CD14-positive monocyte (primary cell): ENCODE results near the gene CNGB1. TPM values are rescaled to one million over a fixed set of nuclear protein-coding genes. Genes with fewer than 3 reads are reported as not detected.

Source experiments
- DNase-seq, 3 donors: peaks; one replicate each; pipeline ENCODE4 v3.0.0-alpha.2; 2011 to 2022
- H2AFZ ChIP-seq: 2 replicates; pipeline ENCODE4 v1.6.0; 2012; ENCODE audit warnings: mild to moderate bottlenecking, low read depth, low read length, inconsistent platforms; ENCODE audit not compliant: insufficient read depth, poor library complexity, severe bottlenecking
- H3K27ac ChIP-seq, 2 donors: 1 replicate in 1 of 2; 2 replicates in 1 of 2; pipeline ENCODE4 v1.5.1; 2012 to 2013; ENCODE audit warnings: low read length in 2 of 2, control low read depth in 1 of 2, inconsistent platforms in 1 of 2, low read depth in 1 of 2, mild to moderate bottlenecking in 1 of 2
- H3K27me3 ChIP-seq, 2 donors: one replicate each; pipeline versions ENCODE4 v1.6.0 to v1.6.1; 2011 to 2013; ENCODE audit warnings: low read length in 2 of 2; ENCODE audit not compliant: control insufficient read depth in 2 of 2, insufficient read depth in 2 of 2
- H3K36me3 ChIP-seq, 2 donors: replicated peaks in 1 of 2; 1 replicate in 1 of 2; 2 replicates in 1 of 2; pipeline versions ENCODE4 v1.5.1 to v1.6.1; 2012 to 2013; ENCODE audit warnings: low read length in 2 of 2, control low read depth in 1 of 2, inconsistent platforms in 1 of 2, mild to moderate bottlenecking in 1 of 2; ENCODE audit not compliant: insufficient read depth in 2 of 2, control insufficient read depth in 1 of 2
- H3K4me1 ChIP-seq, 2 donors: 1 replicate in 1 of 2; 2 replicates in 1 of 2; pipeline versions ENCODE4 v1.5.1 to v1.6.1; 2012 to 2013; ENCODE audit warnings: low read length in 2 of 2, control low read depth in 1 of 2, inconsistent platforms in 1 of 2, mild to moderate bottlenecking in 1 of 2, moderate library complexity in 1 of 2; ENCODE audit not compliant: insufficient read depth in 2 of 2, control insufficient read depth in 1 of 2
- H3K4me2 ChIP-seq: replicated peaks from 2 replicates; pipeline ENCODE3; 2012; ENCODE audit warnings: low read length, moderate library complexity, mild to moderate bottlenecking; ENCODE audit not compliant: poor library complexity, severe bottlenecking; ENCODE audit errors: extremely low read depth
- H3K4me3 ChIP-seq, 3 experiments: fragments of 200-600 bp in 1 of 3; sonication (generic) in 1 of 3; replicated peaks in 1 of 3; 1 replicate in 2 of 3; 2 replicates in 1 of 3; pipeline ENCODE4 v1.5.1; 2011 to 2013; ENCODE audit warnings: low read length in 3 of 3, mild to moderate bottlenecking in 3 of 3, control low read depth in 2 of 3, low read depth in 2 of 3, inconsistent platforms in 1 of 3, moderate library complexity in 1 of 3
- H3K79me2 ChIP-seq: 2 replicates; pipeline ENCODE4 v1.6.0; 2012; ENCODE audit warnings: mild to moderate bottlenecking, control low read depth, inconsistent platforms, low read length, moderate library complexity; ENCODE audit not compliant: insufficient read depth
- H3K9ac ChIP-seq: 2 replicates; pipeline ENCODE4 v1.6.0; 2017; ENCODE audit warnings: low read length, mild to moderate bottlenecking; ENCODE audit not compliant: insufficient read depth, poor library complexity, severe bottlenecking
- H3K9me3 ChIP-seq, 2 donors: replicated peaks in 1 of 2; 1 replicate in 1 of 2; 2 replicates in 1 of 2; pipeline versions ENCODE4 v1.5.1 to v1.6.1; 2012 to 2013; ENCODE audit warnings: low read length in 2 of 2, control low read depth in 1 of 2; ENCODE audit not compliant: control insufficient read depth in 1 of 2, insufficient read depth in 1 of 2
- H4K20me1 ChIP-seq: 2 replicates; pipeline ENCODE4 v1.6.0; 2012; ENCODE audit warnings: mild to moderate bottlenecking, low read length, control low read depth, moderate library complexity; ENCODE audit not compliant: insufficient read depth
- H3K27ac Mint-ChIP-seq, 7 donors: one replicate each; pipeline ENCODE4 v1.8.0; 2020; ENCODE audit warnings: mild to moderate bottlenecking in 7 of 7, mixed read lengths in 7 of 7, moderate library complexity in 6 of 7, inconsistent platforms in 2 of 7
- H3K27me3 Mint-ChIP-seq, 3 donors: one replicate each; pipeline ENCODE4 v1.8.0; 2021 to 2022; ENCODE audit warnings: low read depth in 3 of 3, mild to moderate bottlenecking in 3 of 3, mixed read lengths in 3 of 3, moderate library complexity in 3 of 3, inconsistent platforms in 1 of 3
- H3K36me3 Mint-ChIP-seq, 2 donors: one replicate each; pipeline ENCODE4 v1.8.0; 2020; ENCODE audit warnings: mixed read lengths in 2 of 2, inconsistent platforms in 1 of 2, mild to moderate bottlenecking in 1 of 2
- H3K4me1 Mint-ChIP-seq: one replicate; pipeline ENCODE4 v1.8.0; 2020; ENCODE audit warnings: mild to moderate bottlenecking, mixed read lengths
- H3K4me3 Mint-ChIP-seq, 2 donors: one replicate each; pipeline ENCODE4 v1.8.0; 2020; ENCODE audit warnings: mild to moderate bottlenecking in 2 of 2, mixed read lengths in 2 of 2, moderate library complexity in 1 of 2
- H3K9me3 Mint-ChIP-seq, 7 donors: one replicate each; pipeline ENCODE4 v1.8.0; 2020 to 2022; ENCODE audit warnings: mixed read lengths in 7 of 7, mild to moderate bottlenecking in 6 of 7, moderate library complexity in 6 of 7, inconsistent platforms in 2 of 7
- WGBS: methylation state at CpG from one replicate; pipeline ENCODE4 v1.1.5; 2013; ENCODE audit warnings: missing lambda C conversion rate; ENCODE audit not compliant: insufficient coverage; 5-methylcytosine and 5-hydroxymethylcytosine counted together
- intact Hi-C, 2 donors: fragments of 100-400 bp; cut with micrococcal nuclease; formaldehyde crosslinking; loops; one replicate each; pipeline versions ENCODE4 v1.15.0 to v1.15.1; 2023
- polyA plus RNA-seq, 3 donors: library from polyadenylated mRNA; depleted of rRNA in 1 of 3; unstranded in 2 of 3; stranded (reverse) in 1 of 3; fragments of 300-500 nt in 2 of 3; fragments of >200 nt in 1 of 3; fragmentation: Illumina TruSeq in 2 of 3; gene quantifications; 1 replicate in 2 of 3; 2 replicates in 1 of 3; pipeline ENCODE4 v1.2.3, GENCODE V29; 2012 to 2021
- TF ChIP-seq, protein P1 (sequence below): fragments of 200-600 bp; IDR thresholded peaks from one replicate; pipeline ENCODE4 v1.8.0; 2022; ENCODE audit warnings: antibody characterized with exemption, mild to moderate bottlenecking

The CNGB1 gene
- polyA plus RNA-seq, 3 donors: not detected

GRCh38 chr16:57844416-57845030, 126.4 kb downstream of the CNGB1 start:
- no peaks in the 10 kb centered on the region for H3K36me3 ChIP-seq
- H3K4me3 ChIP-seq: no peak overlapping the region
- no peak overlapping the region for H3K27ac ChIP-seq
- H2AFZ ChIP-seq: no peak overlapping the region
- H3K9ac ChIP-seq: no peak overlapping the region
- no peaks in the 10 kb centered on the region for H3K79me2 ChIP-seq
- 96% methylated on average over 7 of the region's 10 CpGs for WGBS
- TF ChIP-seq, protein P1, sequence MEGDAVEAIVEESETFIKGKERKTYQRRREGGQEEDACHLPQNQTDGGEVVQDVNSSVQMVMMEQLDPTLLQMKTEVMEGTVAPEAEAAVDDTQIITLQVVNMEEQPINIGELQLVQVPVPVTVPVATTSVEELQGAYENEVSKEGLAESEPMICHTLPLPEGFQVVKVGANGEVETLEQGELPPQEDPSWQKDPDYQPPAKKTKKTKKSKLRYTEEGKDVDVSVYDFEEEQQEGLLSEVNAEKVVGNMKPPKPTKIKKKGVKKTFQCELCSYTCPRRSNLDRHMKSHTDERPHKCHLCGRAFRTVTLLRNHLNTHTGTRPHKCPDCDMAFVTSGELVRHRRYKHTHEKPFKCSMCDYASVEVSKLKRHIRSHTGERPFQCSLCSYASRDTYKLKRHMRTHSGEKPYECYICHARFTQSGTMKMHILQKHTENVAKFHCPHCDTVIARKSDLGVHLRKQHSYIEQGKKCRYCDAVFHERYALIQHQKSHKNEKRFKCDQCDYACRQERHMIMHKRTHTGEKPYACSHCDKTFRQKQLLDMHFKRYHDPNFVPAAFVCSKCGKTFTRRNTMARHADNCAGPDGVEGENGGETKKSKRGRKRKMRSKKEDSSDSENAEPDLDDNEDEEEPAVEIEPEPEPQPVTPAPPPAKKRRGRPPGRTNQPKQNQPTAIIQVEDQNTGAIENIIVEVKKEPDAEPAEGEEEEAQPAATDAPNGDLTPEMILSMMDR: no peak
- Mint-ChIP-seq H3K27me3 (peaks cover 1 to 4% (median 3%) of the 10 kb centered on the region in 3 donors), H3K36me3 (no peaks in the 10 kb centered on the region), H3K4me1 (no peaks in the 10 kb centered on the region), H3K27ac (no peak overlapping the region), H3K4me3 (no peak overlapping the region), H3K9me3 (peaks cover 0 to 3% (median 0%) of the 10 kb centered on the region in 7 donors)
- no peaks in the 10 kb centered on the region for H3K4me1 ChIP-seq
- no peak overlapping the region for H3K4me2 ChIP-seq
- no peaks in the 10 kb centered on the region for H3K27me3 ChIP-seq
- no peaks in the 10 kb centered on the region for H3K9me3 ChIP-seq
- no peaks in the 10 kb centered on the region for H4K20me1 ChIP-seq
- intact Hi-C loops: no loop called here
- no peak for DNase-seq

GRCh38 chr16:57843400-57843799, 127.5 kb downstream of the CNGB1 start:
- no peak overlapping the region for H3K4me3 Mint-ChIP-seq

More at GRCh38 chr16:57843400-57843799, 127.5 kb downstream of the CNGB1 start:
- Histone ChIP-seq H3K4me1 (no peaks in the 10 kb centered on the region), H4K20me1 (no peaks in the 10 kb centered on the region), H3K79me2 (no peaks in the 10 kb centered on the region), H2AFZ (no peak overlapping the region), H3K36me3 (no peaks in the 10 kb centered on the region), H3K27me3 (no peaks in the 10 kb centered on the region), H3K4me3 (no peak overlapping the region), H3K4me2 (no peak overlapping the region), H3K9me3 (no peaks in the 10 kb centered on the region), H3K27ac (no peak overlapping the region), H3K9ac (no peak overlapping the region)
- Mint-ChIP-seq H3K27me3 (peaks cover 3 to 6% (median 3%) of the 10 kb centered on the region in 3 donors), H3K36me3 (no peaks in the 10 kb centered on the region), H3K9me3 (peaks cover 0 to 3% (median 0%) of the 10 kb centered on the region in 7 donors), H3K4me1 (no peaks in the 10 kb centered on the region), H3K27ac (no peak overlapping the region)
- no peak for DNase-seq
- TF ChIP-seq, protein P1: no peak
- WGBS: 100% methylated on average over 1 of the region's 1 CpG
- intact Hi-C loops: no loop called here
